Liver (tissue), 3 donors: ENCODE measurements around the gene CHCHD4.

Experiments
- EGR1 ChIP-seq, 2 donors: IDR thresholded peaks; 2 replicates each; pipeline ENCODE4 v1.6.1; 2016 to 2018; ENCODE audit warnings: antibody characterized with exemption in 2 of 2, low read depth in 2 of 2
- FOXA1 ChIP-seq: IDR thresholded peaks from 2 replicates; pipeline ENCODE4 v1.6.1; 2016; ENCODE audit warnings: antibody characterized with exemption
- HNF4A ChIP-seq, 2 donors: conservative IDR thresholded peaks; 2 replicates each; pipeline ENCODE4 v1.6.1; 2016; ENCODE audit warnings: antibody characterized with exemption in 2 of 2, mild to moderate bottlenecking in 2 of 2
- JUND ChIP-seq, 2 donors: IDR thresholded peaks; 2 replicates each; pipeline ENCODE4 v1.6.1; 2016; ENCODE audit warnings: antibody characterized with exemption in 2 of 2
- RAD21 ChIP-seq, 2 donors: IDR thresholded peaks; 2 replicates each; pipeline ENCODE4 v1.6.1; 2016; ENCODE audit warnings: antibody characterized with exemption in 2 of 2, mild to moderate bottlenecking in 2 of 2
- SP1 ChIP-seq: IDR thresholded peaks from 2 replicates; pipeline ENCODE4 v1.6.1; 2018; ENCODE audit warnings: antibody characterized with exemption, mild to moderate bottlenecking
- TAF1 ChIP-seq: conservative IDR thresholded peaks from 2 replicates; pipeline ENCODE4 v1.6.1; 2016; ENCODE audit warnings: antibody characterized with exemption, mild to moderate bottlenecking
- YY1 ChIP-seq: IDR thresholded peaks from 2 replicates; pipeline ENCODE4 v1.6.1; 2016; ENCODE audit warnings: antibody characterized with exemption, mild to moderate bottlenecking
- TF ChIP-seq, protein P1 (sequence below): fragments of 150-350 bp; IDR thresholded peaks from 2 replicates; pipeline ENCODE4 v1.5.1; 2017; ENCODE audit warnings: improper control_type of control experiment, low read depth, low read length; ENCODE audit not compliant: missing input control
- TF ChIP-seq, protein P2 (sequence below): IDR thresholded peaks from 2 replicates; pipeline ENCODE4 v1.6.1; 2016; ENCODE audit warnings: antibody characterized with exemption
- TF ChIP-seq, protein P3 (sequence below): IDR thresholded peaks from 2 replicates; pipeline ENCODE4 v1.6.1; 2016; ENCODE audit warnings: antibody characterized with exemption
- TF ChIP-seq, protein P4 (sequence below): IDR thresholded peaks from 2 replicates; pipeline ENCODE4 v1.6.1; 2016; ENCODE audit warnings: antibody characterized with exemption, mild to moderate bottlenecking
- donor health status: healthy.
- donor health status: healthy.

DNA sequence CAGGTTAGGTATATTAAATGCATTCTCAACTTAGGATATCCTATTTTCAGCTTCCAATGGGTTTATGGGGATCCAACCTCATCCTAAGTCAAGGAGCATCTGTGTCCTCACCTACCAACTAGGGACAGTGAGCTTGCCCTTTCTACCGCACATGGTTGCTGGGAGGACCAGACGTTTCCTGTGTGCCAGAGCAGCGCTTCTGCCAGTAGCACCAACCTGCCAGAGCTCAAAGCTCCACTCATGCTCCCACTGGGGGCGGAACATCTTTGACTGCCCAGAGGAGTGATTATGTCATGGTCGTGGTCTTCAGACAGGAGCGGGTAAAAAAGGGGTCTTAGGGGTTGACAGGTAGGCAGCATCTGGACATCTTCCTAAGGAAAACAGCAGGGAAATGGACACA lies 29.0 kb upstream of the CHCHD4 start:
- TF ChIP-seq JUND (IDR thresholded peaks at IDR 0.05) (no peak), HNF4A (conservative IDR thresholded peaks at IDR 0.05) (no peak), YY1 (no peak), EGR1 (IDR thresholded peaks at IDR 0.05; ENCODE audit: low read depth in 2 of 2) (no peak), RAD21 (IDR thresholded peaks at IDR 0.05) (no peak), SP1 (no peak), FOXA1 (no peak), TAF1 (no peak)
- TF ChIP-seq, protein P1, sequence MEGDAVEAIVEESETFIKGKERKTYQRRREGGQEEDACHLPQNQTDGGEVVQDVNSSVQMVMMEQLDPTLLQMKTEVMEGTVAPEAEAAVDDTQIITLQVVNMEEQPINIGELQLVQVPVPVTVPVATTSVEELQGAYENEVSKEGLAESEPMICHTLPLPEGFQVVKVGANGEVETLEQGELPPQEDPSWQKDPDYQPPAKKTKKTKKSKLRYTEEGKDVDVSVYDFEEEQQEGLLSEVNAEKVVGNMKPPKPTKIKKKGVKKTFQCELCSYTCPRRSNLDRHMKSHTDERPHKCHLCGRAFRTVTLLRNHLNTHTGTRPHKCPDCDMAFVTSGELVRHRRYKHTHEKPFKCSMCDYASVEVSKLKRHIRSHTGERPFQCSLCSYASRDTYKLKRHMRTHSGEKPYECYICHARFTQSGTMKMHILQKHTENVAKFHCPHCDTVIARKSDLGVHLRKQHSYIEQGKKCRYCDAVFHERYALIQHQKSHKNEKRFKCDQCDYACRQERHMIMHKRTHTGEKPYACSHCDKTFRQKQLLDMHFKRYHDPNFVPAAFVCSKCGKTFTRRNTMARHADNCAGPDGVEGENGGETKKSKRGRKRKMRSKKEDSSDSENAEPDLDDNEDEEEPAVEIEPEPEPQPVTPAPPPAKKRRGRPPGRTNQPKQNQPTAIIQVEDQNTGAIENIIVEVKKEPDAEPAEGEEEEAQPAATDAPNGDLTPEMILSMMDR: no peak
- TF ChIP-seq, protein P2, sequence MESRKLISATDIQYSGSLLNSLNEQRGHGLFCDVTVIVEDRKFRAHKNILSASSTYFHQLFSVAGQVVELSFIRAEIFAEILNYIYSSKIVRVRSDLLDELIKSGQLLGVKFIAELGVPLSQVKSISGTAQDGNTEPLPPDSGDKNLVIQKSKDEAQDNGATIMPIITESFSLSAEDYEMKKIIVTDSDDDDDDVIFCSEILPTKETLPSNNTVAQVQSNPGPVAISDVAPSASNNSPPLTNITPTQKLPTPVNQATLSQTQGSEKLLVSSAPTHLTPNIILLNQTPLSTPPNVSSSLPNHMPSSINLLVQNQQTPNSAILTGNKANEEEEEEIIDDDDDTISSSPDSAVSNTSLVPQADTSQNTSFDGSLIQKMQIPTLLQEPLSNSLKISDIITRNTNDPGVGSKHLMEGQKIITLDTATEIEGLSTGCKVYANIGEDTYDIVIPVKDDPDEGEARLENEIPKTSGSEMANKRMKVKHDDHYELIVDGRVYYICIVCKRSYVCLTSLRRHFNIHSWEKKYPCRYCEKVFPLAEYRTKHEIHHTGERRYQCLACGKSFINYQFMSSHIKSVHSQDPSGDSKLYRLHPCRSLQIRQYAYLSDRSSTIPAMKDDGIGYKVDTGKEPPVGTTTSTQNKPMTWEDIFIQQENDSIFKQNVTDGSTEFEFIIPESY: no peak
- TF ChIP-seq, protein P3, sequence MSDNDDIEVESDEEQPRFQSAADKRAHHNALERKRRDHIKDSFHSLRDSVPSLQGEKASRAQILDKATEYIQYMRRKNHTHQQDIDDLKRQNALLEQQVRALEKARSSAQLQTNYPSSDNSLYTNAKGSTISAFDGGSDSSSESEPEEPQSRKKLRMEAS: no peak
- TF ChIP-seq, protein P4, sequence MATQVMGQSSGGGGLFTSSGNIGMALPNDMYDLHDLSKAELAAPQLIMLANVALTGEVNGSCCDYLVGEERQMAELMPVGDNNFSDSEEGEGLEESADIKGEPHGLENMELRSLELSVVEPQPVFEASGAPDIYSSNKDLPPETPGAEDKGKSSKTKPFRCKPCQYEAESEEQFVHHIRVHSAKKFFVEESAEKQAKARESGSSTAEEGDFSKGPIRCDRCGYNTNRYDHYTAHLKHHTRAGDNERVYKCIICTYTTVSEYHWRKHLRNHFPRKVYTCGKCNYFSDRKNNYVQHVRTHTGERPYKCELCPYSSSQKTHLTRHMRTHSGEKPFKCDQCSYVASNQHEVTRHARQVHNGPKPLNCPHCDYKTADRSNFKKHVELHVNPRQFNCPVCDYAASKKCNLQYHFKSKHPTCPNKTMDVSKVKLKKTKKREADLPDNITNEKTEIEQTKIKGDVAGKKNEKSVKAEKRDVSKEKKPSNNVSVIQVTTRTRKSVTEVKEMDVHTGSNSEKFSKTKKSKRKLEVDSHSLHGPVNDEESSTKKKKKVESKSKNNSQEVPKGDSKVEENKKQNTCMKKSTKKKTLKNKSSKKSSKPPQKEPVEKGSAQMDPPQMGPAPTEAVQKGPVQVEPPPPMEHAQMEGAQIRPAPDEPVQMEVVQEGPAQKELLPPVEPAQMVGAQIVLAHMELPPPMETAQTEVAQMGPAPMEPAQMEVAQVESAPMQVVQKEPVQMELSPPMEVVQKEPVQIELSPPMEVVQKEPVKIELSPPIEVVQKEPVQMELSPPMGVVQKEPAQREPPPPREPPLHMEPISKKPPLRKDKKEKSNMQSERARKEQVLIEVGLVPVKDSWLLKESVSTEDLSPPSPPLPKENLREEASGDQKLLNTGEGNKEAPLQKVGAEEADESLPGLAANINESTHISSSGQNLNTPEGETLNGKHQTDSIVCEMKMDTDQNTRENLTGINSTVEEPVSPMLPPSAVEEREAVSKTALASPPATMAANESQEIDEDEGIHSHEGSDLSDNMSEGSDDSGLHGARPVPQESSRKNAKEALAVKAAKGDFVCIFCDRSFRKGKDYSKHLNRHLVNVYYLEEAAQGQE: no peak
